HG02973 (cell line): Measurements from ENCODE around the gene ARSB.

Source experiments
- ATAC-seq: cut with Tn5 transposase; IDR thresholded peaks from one replicate; pipeline ENCODE4 v1.9.1; 2021; ENCODE audit warnings: moderate library complexity; ENCODE audit not compliant: unreplicated experiment

Gene ARSB

GRCh38 chr5:78810098-78810920, 174.8 kb downstream of the ARSB start:
- ATAC-seq = no peak

- ATAC-seq = no peak
Measured at GRCh38 chr5:78809444-78809843, 175.7 kb downstream of the ARSB start.

- no peak for ATAC-seq
Measured at GRCh38 chr5:78808818-78809217, 176.3 kb downstream of the ARSB start.

- ATAC-seq = no peak
Measured at GRCh38 chr5:78808380-78808779, 176.7 kb downstream of the ARSB start.

GRCh38 chr5:78806544-78806943, 178.6 kb downstream of the ARSB start:
- ATAC-seq = no peak

GRCh38 chr5:78805474-78806124, 179.5 kb downstream of the ARSB start:
- ATAC-seq = no peak

GRCh38 chr5:78804995-78805394, 180.1 kb downstream of the ARSB start:
- ATAC-seq = no peak

- no peak for ATAC-seq
Measured at GRCh38 chr5:78803941-78804340, 181.2 kb downstream of the ARSB start.

GRCh38 chr5:78803353-78803752, 181.8 kb downstream of the ARSB start:
- no peak for ATAC-seq

GRCh38 chr5:78801413-78801812, 183.7 kb downstream of the ARSB start:
- ATAC-seq = no peak

- no peak for ATAC-seq
Measured at GRCh38 chr5:78799266-78800017, 185.7 kb downstream of the ARSB start.

GRCh38 chr5:78798673-78799029, 186.5 kb downstream of the ARSB start:
- ATAC-seq = no peak

- no peak for ATAC-seq
Measured at GRCh38 chr5:78797936-78798672, 187.0 kb downstream of the ARSB start.

GRCh38 chr5:78795757-78796156, 189.4 kb downstream of the ARSB start:
- ATAC-seq = no peak

- no peak for ATAC-seq
Measured at GRCh38 chr5:78794693-78795215, 190.4 kb downstream of the ARSB start.

GRCh38 chr5:78793907-78794662, 191.0 kb downstream of the ARSB start:
- ATAC-seq = no peak

- ATAC-seq = no peak
Measured at GRCh38 chr5:78792345-78793055, 192.6 kb downstream of the ARSB start.

GRCh38 chr5:78791501-78792100, 193.5 kb downstream of the ARSB start:
- no peak for ATAC-seq

- ATAC-seq = no peak
Measured at GRCh38 chr5:78787783-78788182, 197.3 kb downstream of the ARSB start.
